Esophagus muscularis mucosa (tissue), 4 donors: Measurements from ENCODE around the gene PPFIBP1. TPM values are rescaled to one million over a fixed set of nuclear protein-coding genes. Genes with fewer than 3 reads are reported as not detected.

Experiments used
- DNase-seq: peaks from one replicate; pipeline ENCODE4 v3.0.0-alpha.2; 2017; ENCODE audit errors: extremely low spot score
- H3K27ac ChIP-seq, 4 donors: fragments of 200-600 bp; sonication (generic); replicated peaks in 1 of 4; 1 replicate in 3 of 4; 2 replicates in 1 of 4; pipeline ENCODE4 v1.5.1; 2016 to 2019; ENCODE audit warnings: mild to moderate bottlenecking in 1 of 4
- H3K27me3 ChIP-seq, 4 donors: fragments of 200-600 bp; sonication (generic); one replicate each; pipeline versions ENCODE4 v1.5.1 to v1.6.0; 2016 to 2019
- H3K36me3 ChIP-seq, 4 donors: fragments of 200-600 bp; sonication (generic); one replicate each; pipeline ENCODE4 v1.5.1; 2016 to 2019
- H3K4me1 ChIP-seq, 4 donors: fragments of 200-600 bp; sonication (generic); one replicate each; pipeline ENCODE4 v1.5.1; 2016 to 2019
- H3K4me3 ChIP-seq, 4 donors: fragments of 200-600 bp; sonication (generic); 1 replicate in 2 of 4; 2 replicates in 2 of 4; pipeline ENCODE4 v1.5.1; 2016 to 2019; ENCODE audit warnings: mild to moderate bottlenecking in 4 of 4, moderate library complexity in 1 of 4
- H3K9me3 ChIP-seq, 4 donors: fragments of 200-600 bp; sonication (generic); 1 replicate in 3 of 4; 2 replicates in 1 of 4; pipeline ENCODE4 v1.5.1; 2016 to 2019
- EP300 ChIP-seq: sonication (generic); formaldehyde crosslinking; IDR thresholded peaks from one replicate; pipeline ENCODE4 v1.6.1; 2017; ENCODE audit warnings: antibody characterized with exemption
- POLR2A ChIP-seq: fragments of 450-650 bp; IDR thresholded peaks from one replicate; pipeline ENCODE4 v1.6.1; 2017; ENCODE audit warnings: antibody characterized with exemption, moderate library complexity, mild to moderate bottlenecking, low read depth
- POLR2AphosphoS5 ChIP-seq, 2 donors: sonication (generic); formaldehyde crosslinking; IDR thresholded peaks; one replicate each; pipeline ENCODE4 v1.6.1; 2017; ENCODE audit warnings: antibody characterized with exemption in 2 of 2
- WGBS: methylation state at CpG from one replicate; pipeline ENCODE4 v1.1.5; 2018; 5-methylcytosine and 5-hydroxymethylcytosine counted together
- intact Hi-C: fragments of 100-400 bp; cut with DNase I; formaldehyde crosslinking; loops from one replicate; pipeline ENCODE4 v1.15.1; 2023
- total RNA-seq, 4 donors: library from RNA; depleted of rRNA; stranded (reverse); fragments of >200 nt; gene quantifications; one replicate each; pipeline versions ENCODE4 v1.1.0 to v1.2.1, GENCODE V29; 2016
- TF ChIP-seq, protein P1 (sequence below), 3 experiments: fragments of 200-600 bp in 2 of 3; fragments of 450-650 bp in 1 of 3; sonication (generic) in 2 of 3; IDR thresholded peaks; one replicate each; pipeline ENCODE4 v1.5.1; 2017 to 2019; ENCODE audit warnings: antibody characterized with exemption in 3 of 3, mild to moderate bottlenecking in 2 of 3, moderate library complexity in 1 of 3

Gene PPFIBP1
- total RNA-seq = 10 to 100 TPM; 53.2 to 79.0 (median 66.5) TPM

DNA sequence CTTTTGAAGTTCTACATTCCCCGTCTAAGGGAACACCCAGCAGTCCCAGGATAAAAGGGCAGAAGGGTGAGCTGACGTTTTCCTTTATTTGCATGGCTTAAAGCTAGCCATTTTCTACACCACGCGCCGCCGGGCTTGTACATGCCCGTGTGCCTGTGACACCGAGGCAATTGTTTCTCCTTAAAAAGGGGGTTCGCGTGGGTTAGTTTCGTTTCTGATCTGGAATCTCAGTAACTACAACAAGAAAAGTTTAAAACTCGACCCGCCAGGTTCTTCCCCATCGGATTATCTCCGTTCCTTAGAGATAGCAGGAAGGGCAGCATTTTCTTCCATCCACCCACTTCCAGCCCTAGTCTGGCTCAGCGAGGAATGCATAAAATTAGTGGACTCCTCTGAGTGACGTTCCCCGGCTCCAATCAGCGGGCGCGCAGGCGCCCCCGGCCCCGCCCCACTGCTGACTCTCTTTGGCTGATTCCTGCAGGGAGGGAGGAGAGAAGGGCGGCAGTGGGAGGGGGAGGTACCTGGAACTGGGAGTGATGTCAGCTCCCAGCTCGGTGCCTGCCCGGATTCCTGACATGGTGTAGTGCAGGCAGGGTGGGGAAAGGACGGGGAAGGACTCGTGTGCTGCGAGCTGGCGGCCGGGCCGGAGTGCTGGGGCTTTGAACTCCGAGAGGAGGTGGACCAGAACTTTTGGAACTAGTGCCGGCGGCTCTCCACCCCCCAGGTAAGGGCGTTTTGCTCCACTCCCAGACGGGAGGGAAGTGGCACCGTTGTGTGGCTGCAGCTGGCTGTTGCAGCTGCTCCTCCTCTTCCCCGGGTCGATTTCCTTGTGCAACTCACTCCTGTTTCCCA is at the start of gene PPFIBP1:
PPFIBP1 (plus strand) TSS at position 565 of the 852 bp plus-strand sequence. CDS start 109,191 bp downstream, outside the sequence.
- Histone ChIP-seq H3K27ac (peak within 1 kb of the TSS; percentile 83 to 94 (median 88)), H3K27me3 (no peaks in the 10 kb centered on the region), H3K9me3 (no peaks in the 10 kb centered on the region), H3K4me1 (peaks cover 39 to 43% (median 42%) of the 10 kb centered on the region in 4 donors), H3K36me3 (no peaks in the 10 kb centered on the region), H3K4me3 (peak within 1 kb of the TSS; percentile 68 to 78 (median 74))
- intact Hi-C loops = no loop called here
- peak; percentile 100 for DNase-seq
- 1% methylated on average over 22 of the region's 41 CpGs for WGBS
- TF ChIP-seq, protein P1, sequence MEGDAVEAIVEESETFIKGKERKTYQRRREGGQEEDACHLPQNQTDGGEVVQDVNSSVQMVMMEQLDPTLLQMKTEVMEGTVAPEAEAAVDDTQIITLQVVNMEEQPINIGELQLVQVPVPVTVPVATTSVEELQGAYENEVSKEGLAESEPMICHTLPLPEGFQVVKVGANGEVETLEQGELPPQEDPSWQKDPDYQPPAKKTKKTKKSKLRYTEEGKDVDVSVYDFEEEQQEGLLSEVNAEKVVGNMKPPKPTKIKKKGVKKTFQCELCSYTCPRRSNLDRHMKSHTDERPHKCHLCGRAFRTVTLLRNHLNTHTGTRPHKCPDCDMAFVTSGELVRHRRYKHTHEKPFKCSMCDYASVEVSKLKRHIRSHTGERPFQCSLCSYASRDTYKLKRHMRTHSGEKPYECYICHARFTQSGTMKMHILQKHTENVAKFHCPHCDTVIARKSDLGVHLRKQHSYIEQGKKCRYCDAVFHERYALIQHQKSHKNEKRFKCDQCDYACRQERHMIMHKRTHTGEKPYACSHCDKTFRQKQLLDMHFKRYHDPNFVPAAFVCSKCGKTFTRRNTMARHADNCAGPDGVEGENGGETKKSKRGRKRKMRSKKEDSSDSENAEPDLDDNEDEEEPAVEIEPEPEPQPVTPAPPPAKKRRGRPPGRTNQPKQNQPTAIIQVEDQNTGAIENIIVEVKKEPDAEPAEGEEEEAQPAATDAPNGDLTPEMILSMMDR (IDR thresholded peaks at IDR 0.05) = peak in 2 of 3 experiments; percentile 16 to 48
- TF ChIP-seq EP300 (no peak), POLR2AphosphoS5 (IDR thresholded peaks at IDR 0.05) (peak; percentile 90 to 97), POLR2A (peak; percentile 86)

GRCh38 chr12:27474344-27474743 is 49.7 kb upstream of the PPFIBP1 start:
- Histone ChIP-seq H3K9me3 (peaks cover 0 to 25% (median 18%) of the 10 kb centered on the region in 4 donors), H3K4me3 (no peak overlapping the region), H3K27me3 (no peaks in the 10 kb centered on the region), H3K36me3 (no peaks in the 10 kb centered on the region), H3K4me1 (peaks cover 0 to 6% (median 0%) of the 10 kb centered on the region in 4 donors), H3K27ac (no peak overlapping the region)
- DNase-seq = no peak
- intact Hi-C loops = no loop called here
- 50% methylated on average over 3 of the region's 3 CpGs for WGBS
- TF ChIP-seq EP300 (no peak), POLR2A (no peak), POLR2AphosphoS5 (IDR thresholded peaks at IDR 0.05) (no peak)
- TF ChIP-seq, protein P1 (IDR thresholded peaks at IDR 0.05) = no peak

- no peaks in the 10 kb centered on the region for H3K27me3 ChIP-seq
- no peak overlapping the region for H3K4me3 ChIP-seq
- no peak overlapping the region for H3K27ac ChIP-seq
- DNase-seq = no peak
- intact Hi-C loops = no loop called here
- TF ChIP-seq, protein P1 (IDR thresholded peaks at IDR 0.05) = no peak
- no peak for TF ChIP-seq POLR2A
- no peak for TF ChIP-seq EP300
- H3K36me3 ChIP-seq = no peaks in the 10 kb centered on the region
- peaks cover 0 to 25% (median 18%) of the 10 kb centered on the region in 4 donors for H3K9me3 ChIP-seq
- peaks cover 0 to 6% (median 0%) of the 10 kb centered on the region in 4 donors for H3K4me1 ChIP-seq
These were observed 47.0 kb upstream of the PPFIBP1 start for GRCh38 chr12:27477049-27477448.

DNA sequence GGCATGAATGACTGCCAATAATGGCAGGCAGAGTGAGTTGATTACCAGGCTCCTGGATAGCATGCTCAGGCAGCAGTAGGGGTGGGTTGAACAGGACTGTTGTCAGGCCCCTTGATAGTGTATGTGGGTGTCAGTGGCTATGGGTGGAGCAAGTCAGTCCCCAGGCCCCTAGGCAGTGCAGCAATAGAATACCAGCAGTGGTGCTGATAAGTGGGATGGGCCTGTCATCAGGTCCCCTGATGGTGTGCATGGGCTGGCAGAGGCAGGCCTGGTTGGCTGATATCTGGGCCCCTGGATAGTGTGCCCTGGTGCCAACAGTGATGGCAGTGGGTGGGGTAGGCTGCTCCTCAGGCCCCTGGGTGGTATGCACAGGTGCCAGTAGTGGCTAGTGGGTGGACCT is 45.1 kb upstream of the PPFIBP1 start:
- Histone ChIP-seq H3K27me3 (no peaks in the 10 kb centered on the region), H3K4me3 (no peak overlapping the region), H3K4me1 (peaks cover 0 to 6% (median 0%) of the 10 kb centered on the region in 4 donors), H3K27ac (no peak overlapping the region), H3K36me3 (no peaks in the 10 kb centered on the region), H3K9me3 (peaks cover 0 to 25% (median 18%) of the 10 kb centered on the region in 4 donors)
- intact Hi-C loops = no loop called here
- no peak for DNase-seq
- TF ChIP-seq EP300 = no peak
- no peak for TF ChIP-seq POLR2AphosphoS5 (IDR thresholded peaks at IDR 0.05)
- TF ChIP-seq POLR2A = no peak
- TF ChIP-seq, protein P1 (IDR thresholded peaks at IDR 0.05) = no peak
